Measurements from ENCODE around the gene MAGI2. TPM values are rescaled to one million over a fixed set of nuclear protein-coding genes. Genes with fewer than 3 reads are reported as not detected.

The MAGI2 gene
- total and polyA plus RNA-seq, 4 donors: 0.37 to 4.1 (median 1.4) TPM

- Histone ChIP-seq H3K4me1 (ENCODE audit: control insufficient read depth in 4 of 4, insufficient read depth in 4 of 4, low read length in 3 of 4) (no peaks in the 10 kb centered on the region), H3K9me3 (ENCODE audit: control insufficient read depth in 4 of 4, low read length in 3 of 4) (no peaks in the 10 kb centered on the region), H3K9ac (ENCODE audit: low read depth in 1 of 2, low read length in 2 of 2) (no peak overlapping the region), H3K27me3 (ENCODE audit: control insufficient read depth in 4 of 4, insufficient read depth in 4 of 4, low read length in 3 of 4) (no peaks in the 10 kb centered on the region), H3K4me3 (ENCODE audit: low read depth in 1 of 3, low read length in 3 of 3) (no peak overlapping the region), H3K27ac (ENCODE audit: low read depth in 1 of 2, low read length in 2 of 2) (no peak overlapping the region), H3K36me3 (ENCODE audit: control insufficient read depth in 4 of 4, insufficient read depth in 3 of 4, low read depth in 1 of 4, low read length in 3 of 4) (no peaks in the 10 kb centered on the region)
- no peak for DNase-seq (ENCODE audit: low spot score)
- TF ChIP-seq YY1 (IDR thresholded peaks at IDR 0.05) (no peak), HNF4A (conservative IDR thresholded peaks at IDR 0.05) (no peak), FOXA2 (IDR thresholded peaks at IDR 0.05) (no peak), HNF4G (IDR thresholded peaks at IDR 0.05) (no peak), CTCF (IDR thresholded peaks at IDR 0.05; ENCODE audit: low read depth, low read length, missing input control) (no peak)
- WGBS: 97% methylated on average over 4 of the region's 4 CpGs
Observed at GRCh38 chr7:78124216-78124615, 1329.3 kb downstream of the MAGI2 start.

GRCh38 chr7:78121888-78122287 is 1331.6 kb downstream of the MAGI2 start:
- TF ChIP-seq FOXA2 (IDR thresholded peaks at IDR 0.05): no peak
- no peak for TF ChIP-seq EGR1 (IDR thresholded peaks at IDR 0.05; ENCODE audit: low read depth in 2 of 2)
- TF ChIP-seq FOXA1 (IDR thresholded peaks at IDR 0.05): no peak
- no peak overlapping the region for H3K27ac ChIP-seq (ENCODE audit: low read depth in 1 of 2, low read length in 2 of 2)
- 49% methylated on average over 1 of the region's 1 CpG for WGBS
- no peak overlapping the region for H3K4me3 ChIP-seq (ENCODE audit: low read depth in 1 of 3, low read length in 3 of 3)
- no peak for DNase-seq (ENCODE audit: low spot score)
- no peaks in the 10 kb centered on the region for H3K27me3 ChIP-seq (ENCODE audit: control insufficient read depth in 4 of 4, insufficient read depth in 4 of 4, low read length in 3 of 4)
- H3K36me3 ChIP-seq (ENCODE audit: control insufficient read depth in 4 of 4, insufficient read depth in 3 of 4, low read depth in 1 of 4, low read length in 3 of 4): no peaks in the 10 kb centered on the region
- no peaks in the 10 kb centered on the region for H3K9me3 ChIP-seq (ENCODE audit: control insufficient read depth in 4 of 4, low read length in 3 of 4)
- no peak overlapping the region for H3K9ac ChIP-seq (ENCODE audit: low read depth in 1 of 2, low read length in 2 of 2)
- no peaks in the 10 kb centered on the region for H3K4me1 ChIP-seq (ENCODE audit: control insufficient read depth in 4 of 4, insufficient read depth in 4 of 4, low read length in 3 of 4)

- TF ChIP-seq FOXA2 (IDR thresholded peaks at IDR 0.05) (no peak), EGR1 (IDR thresholded peaks at IDR 0.05; ENCODE audit: low read depth in 2 of 2) (no peak), HNF4G (IDR thresholded peaks at IDR 0.05) (no peak), JUND (IDR thresholded peaks at IDR 0.05) (no peak), GABPA (IDR thresholded peaks at IDR 0.05 in 1 of 2, conservative IDR thresholded peaks at IDR 0.05 in 1 of 2) (no peak), YY1 (IDR thresholded peaks at IDR 0.05) (no peak), REST (IDR thresholded peaks at IDR 0.05) (no peak), RXRA (IDR thresholded peaks at IDR 0.05) (no peak), ZBTB33 (IDR thresholded peaks at IDR 0.05) (no peak), CTCF (IDR thresholded peaks at IDR 0.05; ENCODE audit: low read depth, low read length, missing input control) (no peak), NR2F2 (IDR thresholded peaks at IDR 0.05) (no peak), SP1 (IDR thresholded peaks at IDR 0.05) (no peak), FOXA1 (IDR thresholded peaks at IDR 0.05) (no peak), TAF1 (conservative IDR thresholded peaks at IDR 0.05) (no peak)
- TF ChIP-seq, protein P1, sequence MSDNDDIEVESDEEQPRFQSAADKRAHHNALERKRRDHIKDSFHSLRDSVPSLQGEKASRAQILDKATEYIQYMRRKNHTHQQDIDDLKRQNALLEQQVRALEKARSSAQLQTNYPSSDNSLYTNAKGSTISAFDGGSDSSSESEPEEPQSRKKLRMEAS (IDR thresholded peaks at IDR 0.05): no peak
- TF ChIP-seq, protein P2, sequence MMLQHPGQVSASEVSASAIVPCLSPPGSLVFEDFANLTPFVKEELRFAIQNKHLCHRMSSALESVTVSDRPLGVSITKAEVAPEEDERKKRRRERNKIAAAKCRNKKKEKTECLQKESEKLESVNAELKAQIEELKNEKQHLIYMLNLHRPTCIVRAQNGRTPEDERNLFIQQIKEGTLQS (IDR thresholded peaks at IDR 0.05): no peak
- 60% methylated on average over 3 of the region's 3 CpGs for WGBS
- Histone ChIP-seq H3K36me3 (ENCODE audit: control insufficient read depth in 4 of 4, insufficient read depth in 3 of 4, low read depth in 1 of 4, low read length in 3 of 4) (no peaks in the 10 kb centered on the region), H3K27me3 (ENCODE audit: control insufficient read depth in 4 of 4, insufficient read depth in 4 of 4, low read length in 3 of 4) (no peaks in the 10 kb centered on the region), H3K9me3 (ENCODE audit: control insufficient read depth in 4 of 4, low read length in 3 of 4) (no peaks in the 10 kb centered on the region), H3K27ac (ENCODE audit: low read depth in 1 of 2, low read length in 2 of 2) (no peak overlapping the region), H3K4me3 (ENCODE audit: low read depth in 1 of 3, low read length in 3 of 3) (no peak overlapping the region), H3K4me1 (ENCODE audit: control insufficient read depth in 4 of 4, insufficient read depth in 4 of 4, low read length in 3 of 4) (no peaks in the 10 kb centered on the region), H3K9ac (ENCODE audit: low read depth in 1 of 2, low read length in 2 of 2) (no peak overlapping the region)
- no peak for DNase-seq (ENCODE audit: low spot score)
Observed at GRCh38 chr7:78118470-78118869, 1335.0 kb downstream of the MAGI2 start.

All from liver (tissue), 9 donors.